Measurements from ENCODE around the gene CHMP1B.

The CHMP1B gene, protein sequence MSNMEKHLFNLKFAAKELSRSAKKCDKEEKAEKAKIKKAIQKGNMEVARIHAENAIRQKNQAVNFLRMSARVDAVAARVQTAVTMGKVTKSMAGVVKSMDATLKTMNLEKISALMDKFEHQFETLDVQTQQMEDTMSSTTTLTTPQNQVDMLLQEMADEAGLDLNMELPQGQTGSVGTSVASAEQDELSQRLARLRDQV

DNA sequence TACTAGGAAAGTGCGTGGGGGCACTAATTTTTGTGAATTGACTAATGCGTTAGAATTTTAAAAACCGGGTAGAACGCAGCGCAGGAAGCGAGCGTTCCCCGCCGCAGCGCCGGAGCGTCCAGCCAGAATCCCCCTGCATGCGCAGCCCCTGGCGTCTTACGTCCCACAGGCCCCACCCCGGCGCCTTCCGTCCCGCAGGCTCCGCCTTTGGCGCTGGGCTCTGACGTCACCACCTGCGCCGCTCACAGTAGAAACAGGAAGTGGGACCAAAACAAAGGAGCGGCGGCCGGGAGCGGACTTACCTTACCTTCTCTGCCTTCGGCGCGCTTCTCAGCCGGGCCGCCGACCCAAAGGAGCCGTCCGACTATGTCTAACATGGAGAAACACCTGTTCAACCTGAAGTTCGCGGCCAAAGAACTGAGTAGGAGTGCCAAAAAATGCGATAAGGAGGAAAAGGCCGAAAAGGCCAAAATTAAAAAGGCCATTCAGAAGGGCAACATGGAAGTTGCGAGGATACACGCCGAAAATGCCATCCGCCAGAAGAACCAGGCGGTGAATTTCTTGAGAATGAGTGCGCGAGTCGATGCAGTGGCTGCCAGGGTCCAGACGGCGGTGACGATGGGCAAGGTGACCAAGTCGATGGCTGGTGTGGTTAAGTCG, at the start of gene CHMP1B:
CHMP1B (plus strand) TSS at position 268 of the 660 bp plus-strand sequence; CDS start at position 367, 99 bp downstream.
- DNase-seq: peak; percentile 93

DNA sequence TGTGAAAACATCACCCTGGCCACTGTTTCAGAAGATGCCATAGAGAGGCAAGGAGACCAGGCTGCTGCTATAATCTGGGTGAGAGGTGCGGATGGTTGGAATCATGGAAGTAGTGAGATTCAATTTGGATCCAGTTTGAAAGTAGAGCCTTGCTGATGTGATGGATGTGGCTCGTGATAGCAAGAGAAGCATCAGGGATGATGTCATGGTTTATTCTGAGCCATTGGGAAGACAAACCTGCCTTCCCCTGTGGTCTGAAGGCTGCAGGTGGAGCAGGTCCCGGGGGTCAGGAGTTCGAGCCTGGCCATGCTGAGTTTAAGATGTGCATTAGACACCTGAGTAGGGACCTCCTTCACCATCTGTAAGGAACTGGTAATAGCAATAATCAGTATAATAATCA, 49.6 kb upstream of the CHMP1B start:
- no peak for DNase-seq

DNA sequence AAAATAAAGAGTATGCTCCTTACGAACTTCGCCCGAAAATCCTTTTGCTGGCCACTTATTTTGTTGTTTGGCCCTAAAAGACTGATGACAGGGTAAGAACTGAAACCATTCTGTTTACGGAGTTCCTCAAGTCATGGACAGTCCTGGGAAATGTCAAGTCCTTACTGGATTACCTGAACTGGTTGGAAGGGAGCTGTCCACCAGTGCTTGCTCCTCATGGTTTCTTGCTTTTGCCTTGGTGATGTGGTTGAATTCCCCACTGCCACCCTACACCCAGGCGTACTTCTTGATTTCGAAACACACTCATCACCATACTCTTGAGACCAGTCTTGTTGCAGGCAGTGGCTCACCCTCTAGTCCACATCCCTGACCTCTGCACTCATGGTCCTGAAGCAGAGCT, 49.1 kb upstream of the CHMP1B start:
- no peak for DNase-seq

DNA sequence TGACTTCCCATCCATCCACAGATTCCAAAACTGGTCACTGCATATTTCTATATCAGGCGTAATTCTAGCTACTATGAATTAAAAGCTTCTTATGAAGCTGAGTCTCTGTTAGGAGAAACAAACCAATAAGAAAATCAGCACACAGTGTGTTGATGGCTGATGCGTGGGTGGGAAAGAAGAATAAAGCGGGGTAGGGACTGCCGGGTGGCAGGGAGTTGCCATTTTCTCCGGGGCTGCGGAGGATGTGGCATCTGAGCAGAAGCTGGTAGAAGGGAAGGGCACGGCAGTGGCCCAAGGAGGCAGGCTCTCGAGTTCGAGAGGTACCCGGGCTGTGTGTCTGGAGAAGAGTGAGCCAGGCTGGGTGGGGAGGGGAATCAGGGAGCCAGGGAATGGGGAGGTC, 48.6 kb upstream of the CHMP1B start:
- DNase-seq: no peak

DNA sequence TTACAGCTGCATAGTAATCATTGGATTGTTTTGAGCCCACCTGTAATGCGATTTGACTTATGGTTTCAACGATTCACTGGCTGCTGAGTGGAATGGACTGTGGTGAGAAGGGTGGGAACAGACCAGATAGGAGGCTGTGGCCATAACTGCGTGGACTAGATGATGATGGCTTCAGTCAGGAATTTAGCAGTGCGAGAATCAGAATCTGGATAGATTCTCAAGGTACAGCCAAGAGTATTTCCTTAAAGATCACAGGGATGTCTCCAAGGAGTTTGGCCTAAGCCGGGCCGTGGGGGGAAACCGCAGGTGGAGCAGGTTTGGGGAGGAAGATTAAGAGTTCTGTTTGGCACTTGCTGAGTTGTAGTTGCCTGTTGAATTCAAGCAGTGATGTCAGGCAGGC, 44.0 kb upstream of the CHMP1B start:
- DNase-seq: no peak

DNA sequence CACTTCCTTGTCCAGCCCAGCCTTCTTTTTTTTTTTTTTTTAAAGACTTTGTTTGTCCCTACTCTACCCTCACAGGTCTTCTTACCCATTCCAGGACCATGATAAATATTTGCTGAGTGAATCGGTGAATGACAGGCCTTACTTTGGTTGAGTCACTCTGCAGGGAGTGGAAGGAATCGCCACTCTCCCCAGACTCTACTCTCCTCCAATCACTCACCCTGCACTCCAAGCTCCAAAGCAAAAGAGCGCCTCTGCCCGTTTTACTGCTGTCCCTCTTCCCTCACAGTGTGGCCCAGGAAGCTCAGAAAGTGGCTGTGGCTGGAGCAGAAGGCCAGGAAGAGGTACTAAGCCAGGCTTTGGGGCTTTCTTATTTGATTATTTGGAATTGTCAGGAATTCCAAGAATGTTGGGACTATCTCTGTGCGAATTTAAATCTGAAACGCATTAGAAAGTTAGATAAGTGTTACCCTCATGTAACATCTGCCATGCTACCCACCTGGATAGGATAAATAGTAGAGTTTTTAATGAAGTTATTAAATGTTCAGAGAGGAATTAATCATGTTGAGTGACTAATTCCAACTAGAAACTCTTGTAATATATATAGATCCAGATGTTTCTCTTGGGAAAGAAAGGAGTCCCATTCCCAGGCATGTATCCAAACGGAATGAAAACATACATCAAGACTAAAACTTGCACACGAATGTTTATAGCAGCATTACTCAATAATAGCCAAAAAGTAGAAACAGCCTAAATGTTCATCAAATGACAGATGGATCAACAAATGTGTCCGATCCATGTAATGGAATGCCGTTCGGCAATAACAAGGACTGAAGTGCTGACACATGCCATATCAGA, 43.0 kb upstream of the CHMP1B start:
- DNase-seq: no peak

DNA sequence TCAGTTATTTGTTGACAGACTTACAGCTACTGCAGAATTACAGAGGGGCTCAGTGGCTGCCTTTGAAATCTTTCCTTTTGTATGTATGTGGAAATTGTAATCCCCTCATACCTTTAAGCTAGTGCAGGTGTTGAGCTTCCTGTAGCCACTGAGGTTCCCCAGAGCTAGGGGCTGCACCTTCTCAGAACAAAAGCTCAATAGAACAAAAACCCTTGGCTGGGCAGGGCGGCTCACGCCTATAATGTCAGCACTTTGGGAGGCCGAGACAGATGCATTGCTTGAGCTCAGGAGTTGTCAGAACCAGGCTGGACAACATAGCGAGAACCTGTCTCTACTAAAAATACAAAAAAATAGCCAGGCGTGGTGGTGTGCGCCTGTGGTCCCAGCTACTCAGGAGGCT, 41.3 kb upstream of the CHMP1B start:
- no peak for DNase-seq

DNA sequence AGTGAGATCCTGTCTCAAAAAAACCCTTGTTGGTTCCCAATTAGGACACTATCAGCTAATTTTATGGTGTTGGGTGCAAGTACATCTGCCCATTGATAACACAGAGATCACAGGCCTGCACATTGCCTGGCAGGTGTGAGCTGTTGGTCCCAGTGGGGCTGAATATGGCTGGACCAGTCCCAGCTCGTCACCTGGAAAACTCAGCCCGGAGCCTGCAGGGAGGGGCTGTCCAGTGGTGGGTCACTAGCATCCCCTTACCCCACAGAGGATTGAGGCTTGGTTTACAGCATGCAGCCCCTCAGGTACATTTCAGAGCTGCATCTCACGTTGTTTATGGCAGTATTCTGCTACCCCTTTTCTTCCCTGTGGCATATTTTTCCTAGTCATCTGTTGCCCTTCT, 40.8 kb upstream of the CHMP1B start:
- DNase-seq: no peak

DNA sequence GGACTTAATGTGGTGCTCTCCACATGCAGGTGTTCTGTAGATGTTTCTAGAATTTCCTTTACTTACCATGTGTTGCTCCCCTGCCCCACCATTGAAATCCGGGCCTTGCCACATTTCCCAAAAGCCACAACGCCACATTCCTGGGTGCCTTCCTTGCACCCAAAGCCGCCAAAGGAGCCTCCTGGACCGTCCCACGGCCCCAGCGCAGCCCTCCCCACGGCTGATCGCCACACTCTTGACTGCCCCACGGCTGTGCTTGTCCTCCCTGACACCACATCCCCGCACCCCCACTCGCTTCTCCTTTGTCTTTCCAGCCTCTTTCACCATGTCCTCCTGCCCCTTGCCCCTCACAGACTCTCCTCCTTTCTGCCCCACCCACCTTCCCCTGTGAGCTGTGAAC, 40.2 kb upstream of the CHMP1B start:
- no peak for DNase-seq

DNA sequence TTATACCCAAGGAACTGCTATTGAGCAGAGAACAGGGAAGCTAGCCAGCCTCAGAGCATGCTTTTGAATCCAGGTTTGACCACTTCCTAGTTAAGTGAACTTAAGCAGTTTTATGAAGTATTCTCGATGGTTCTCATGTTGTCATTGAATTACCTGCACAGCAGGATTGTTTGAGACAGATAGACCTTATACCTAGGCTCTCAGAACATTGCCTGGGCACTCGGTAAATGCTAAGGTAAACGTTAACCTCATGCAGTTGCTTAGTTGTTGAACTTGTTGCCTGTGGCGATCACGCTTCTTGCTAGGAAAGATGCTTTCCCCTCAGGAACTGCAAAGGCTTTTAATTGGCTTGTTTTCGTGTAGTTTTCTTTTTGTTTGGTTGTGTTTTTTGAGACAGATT, 34.0 kb upstream of the CHMP1B start:
- DNase-seq: no peak

DNA sequence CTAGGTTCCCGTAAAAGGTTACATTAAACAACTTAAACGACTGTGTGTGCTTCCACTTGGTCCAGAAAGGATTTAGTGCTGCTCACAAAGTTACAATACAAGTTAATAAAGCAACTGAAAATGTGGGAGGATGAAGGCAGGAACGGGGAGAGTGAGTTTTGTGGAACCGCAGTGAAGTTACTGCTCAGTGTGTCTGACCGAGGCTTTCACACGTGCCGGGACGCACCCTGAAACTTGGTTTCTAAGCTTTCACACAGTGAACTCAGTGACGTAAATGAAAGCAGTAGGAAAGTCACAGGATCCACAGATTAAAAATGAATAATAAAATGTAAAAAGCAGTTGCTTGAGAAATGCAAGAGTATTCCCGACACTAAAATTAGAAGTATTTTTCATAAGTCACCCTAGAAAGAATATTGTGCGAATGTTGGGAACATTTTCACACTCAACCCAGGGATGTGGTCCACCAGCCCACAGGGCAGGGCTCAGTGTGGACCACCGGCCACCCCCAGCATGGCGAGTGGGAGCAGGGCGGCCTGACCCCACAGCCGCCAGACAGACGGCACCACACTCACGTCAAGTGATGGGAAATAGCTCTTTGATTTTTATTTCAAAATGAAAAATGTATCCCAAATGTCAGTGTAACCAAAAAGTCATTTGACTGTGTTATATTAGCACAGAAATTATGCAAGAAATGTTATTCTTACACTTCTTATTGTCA, 32.6 kb upstream of the CHMP1B start:
- no peak for DNase-seq

DNA sequence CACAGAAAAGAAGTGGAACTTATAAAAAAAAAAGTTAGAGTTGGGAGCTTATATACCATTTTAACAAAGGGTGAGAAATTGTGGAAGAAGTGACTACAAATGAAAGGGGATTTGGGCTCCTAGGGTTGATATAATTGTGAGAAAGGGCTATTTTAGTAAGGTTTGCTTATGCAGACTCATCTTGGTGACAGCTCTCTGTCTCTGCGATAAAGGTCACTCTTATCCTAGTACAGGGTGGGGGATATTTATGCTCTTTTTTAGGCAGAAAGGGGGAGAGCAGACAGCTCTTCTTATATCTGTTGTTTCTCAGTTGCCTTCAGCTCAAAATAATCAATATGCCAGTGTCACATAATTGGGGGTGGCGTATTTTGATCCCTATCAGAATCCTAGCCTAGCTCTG, 31.3 kb upstream of the CHMP1B start:
- no peak for DNase-seq

DNA sequence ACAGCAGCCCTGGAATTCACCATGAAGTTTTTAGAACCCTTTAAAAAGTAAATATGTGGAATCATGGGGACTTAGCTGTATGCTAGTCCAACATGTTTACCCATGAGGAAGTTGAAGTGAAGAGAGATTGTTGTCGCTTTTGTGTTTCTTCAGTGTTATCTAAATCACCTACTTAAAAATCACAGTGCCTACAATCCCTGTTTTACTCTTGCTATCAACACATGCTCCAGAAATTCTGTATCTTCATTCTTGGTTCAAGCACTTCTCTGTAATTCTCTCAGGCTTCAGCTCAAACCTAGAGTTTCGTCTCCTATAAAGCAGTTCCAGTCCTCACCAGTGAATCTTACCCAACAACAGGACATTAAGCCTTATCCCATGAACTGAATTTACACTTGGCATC, 30.5 kb upstream of the CHMP1B start:
- DNase-seq: no peak

DNA sequence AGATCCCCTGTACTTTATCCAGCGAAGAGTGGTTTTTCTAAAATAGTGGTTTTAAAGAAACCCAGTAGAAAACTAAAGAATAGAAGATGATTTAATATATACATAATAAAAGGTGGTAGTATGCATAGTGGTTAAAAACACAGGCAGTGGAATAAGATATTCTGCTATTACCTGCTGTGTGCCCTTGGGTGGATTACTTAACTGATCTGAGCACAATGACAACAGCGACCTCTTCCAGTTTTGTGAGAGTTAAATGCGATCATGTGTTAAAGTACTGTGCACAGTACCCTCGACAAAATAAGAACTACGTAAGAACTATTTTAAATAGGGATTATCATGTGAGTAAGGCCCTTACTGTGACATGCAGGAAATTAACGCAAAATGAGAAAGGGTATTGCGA, 30.0 kb upstream of the CHMP1B start:
- no peak for DNase-seq

DNA sequence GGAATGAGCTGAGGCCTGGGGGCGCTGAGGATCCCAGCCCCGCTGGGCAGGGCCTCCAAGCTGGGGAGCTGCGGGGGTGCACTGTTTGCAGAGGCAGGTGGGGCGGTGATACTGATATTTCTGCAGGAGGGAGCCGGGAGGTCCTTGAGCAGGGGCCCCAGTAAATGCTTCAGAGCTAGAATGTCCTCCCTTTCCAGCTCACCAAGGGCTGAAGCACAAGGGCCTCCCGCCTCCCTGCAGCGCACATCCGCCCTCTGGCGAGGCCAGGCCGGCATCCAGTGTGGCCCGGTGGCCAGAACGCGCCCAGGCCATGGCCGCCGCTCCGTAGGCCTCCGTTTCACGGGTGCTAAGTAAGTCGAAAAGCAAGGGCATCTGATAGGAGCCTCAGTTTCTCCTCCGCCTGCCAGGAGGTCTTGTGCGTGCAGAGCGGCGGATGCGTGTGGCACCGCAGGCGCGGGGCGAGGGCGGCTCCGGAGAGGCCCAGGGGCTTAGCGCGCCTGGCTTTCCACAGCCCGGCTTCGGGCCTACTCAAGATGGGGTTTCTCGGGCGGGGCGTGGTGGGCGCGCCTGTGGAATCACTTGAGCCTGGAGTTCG, 29.5 kb upstream of the CHMP1B start:
- DNase-seq: no peak

DNA sequence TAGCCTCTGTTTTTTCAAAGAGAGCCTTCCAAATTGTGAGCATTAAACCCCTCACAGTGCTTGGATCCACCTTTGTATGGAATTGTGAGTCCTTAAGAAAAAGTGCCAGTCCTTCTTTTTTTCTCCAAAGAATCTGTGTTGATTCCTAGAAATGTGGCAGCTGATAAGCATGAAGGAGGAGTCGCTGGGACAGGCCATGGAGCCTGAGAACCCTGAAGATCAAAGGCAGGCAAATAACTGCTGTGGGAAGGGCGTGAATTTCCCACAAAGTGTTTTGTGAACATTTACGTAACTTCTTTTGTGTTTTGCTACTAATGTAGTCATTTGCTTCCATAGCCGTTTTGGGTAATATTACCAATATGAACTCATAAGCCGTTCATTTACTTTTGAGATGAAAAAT, 27.7 kb upstream of the CHMP1B start:
- DNase-seq: no peak

DNA sequence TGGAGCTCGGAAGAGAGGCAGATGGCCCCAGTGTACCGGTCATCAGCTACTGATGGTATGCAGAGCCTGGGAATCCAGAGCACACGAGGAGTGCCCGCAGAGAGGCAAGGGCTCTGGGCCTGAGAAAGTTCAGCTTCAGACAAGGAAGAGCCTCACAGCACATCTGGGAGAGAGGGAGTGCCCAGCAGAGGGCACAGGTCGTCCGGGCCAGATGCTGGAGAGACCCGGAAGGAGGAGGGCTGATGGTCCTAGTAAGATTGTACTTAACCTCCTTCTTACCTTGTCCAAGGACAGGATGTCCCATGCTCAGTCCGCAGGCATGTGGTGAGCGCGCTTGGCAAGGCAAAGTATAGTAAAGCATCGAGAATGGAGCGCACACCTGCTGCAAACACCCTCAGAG, 24.4 kb upstream of the CHMP1B start:
- no peak for DNase-seq

DNA sequence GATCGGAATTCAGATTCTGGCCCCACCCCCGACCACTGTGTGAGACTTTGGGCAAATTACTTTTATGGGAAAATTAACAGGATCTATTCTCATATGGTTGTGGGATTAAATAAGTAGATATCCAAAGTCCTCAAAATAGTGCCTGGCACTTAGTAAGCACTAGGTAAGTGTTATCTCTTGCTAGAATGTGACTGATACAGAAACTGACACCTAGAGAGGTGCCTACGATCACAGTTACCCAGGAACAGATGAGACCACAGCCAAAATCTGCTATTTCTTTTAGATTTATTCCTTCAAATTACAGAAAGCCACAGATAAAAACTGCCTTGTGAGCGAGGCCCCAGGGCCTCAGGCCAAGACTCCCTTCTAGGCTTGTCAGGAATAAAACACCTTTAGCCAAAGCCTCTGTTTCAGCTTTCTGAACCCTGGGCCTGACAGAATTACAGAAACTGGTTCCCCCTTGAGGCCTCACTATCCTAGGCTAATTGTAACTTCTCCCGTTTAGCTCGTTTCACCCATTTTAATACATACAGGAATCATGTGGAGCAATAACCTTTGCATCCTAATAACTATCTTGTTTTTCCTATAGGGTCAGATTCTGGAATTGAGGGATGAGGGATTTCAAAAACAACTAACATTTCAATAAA, 22.3 kb upstream of the CHMP1B start:
- DNase-seq: no peak

DNA sequence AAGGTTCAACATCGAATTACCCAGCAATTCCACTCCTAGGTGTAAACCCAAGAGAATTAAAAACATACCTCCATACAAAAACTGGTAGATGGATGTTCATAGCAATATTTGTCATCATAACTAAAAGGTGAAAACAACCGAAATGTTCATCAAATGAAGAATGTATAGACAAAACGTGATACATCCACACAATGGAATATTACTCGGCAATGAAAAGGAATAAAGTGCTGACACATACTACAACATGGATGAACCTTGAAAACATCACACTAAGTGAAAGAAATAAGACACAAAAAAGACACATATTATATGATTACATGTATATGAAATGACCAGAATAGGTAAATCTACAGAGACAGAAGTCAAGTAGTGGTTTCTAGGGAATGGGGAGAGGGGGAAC, 20.6 kb upstream of the CHMP1B start:
- DNase-seq: no peak

DNA sequence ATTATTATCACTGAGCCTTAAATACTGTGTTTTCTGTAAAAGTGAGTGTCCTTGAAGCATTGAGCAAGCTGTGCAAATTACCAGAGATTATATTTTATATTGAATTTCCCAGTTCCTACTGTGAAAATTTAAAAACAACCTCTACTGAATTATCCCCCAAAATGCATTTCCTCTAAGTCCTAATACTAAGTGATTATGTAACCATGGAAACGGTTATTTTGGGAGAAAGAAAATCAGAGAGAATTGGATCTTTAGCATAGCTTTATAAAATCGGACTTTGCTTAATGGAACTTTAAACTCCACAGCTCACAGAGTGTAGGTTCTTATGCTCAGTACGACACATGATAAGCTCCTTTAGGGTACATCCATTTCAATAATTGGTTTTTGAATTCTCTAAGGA, 19.3 kb upstream of the CHMP1B start:
- no peak for DNase-seq

DNA sequence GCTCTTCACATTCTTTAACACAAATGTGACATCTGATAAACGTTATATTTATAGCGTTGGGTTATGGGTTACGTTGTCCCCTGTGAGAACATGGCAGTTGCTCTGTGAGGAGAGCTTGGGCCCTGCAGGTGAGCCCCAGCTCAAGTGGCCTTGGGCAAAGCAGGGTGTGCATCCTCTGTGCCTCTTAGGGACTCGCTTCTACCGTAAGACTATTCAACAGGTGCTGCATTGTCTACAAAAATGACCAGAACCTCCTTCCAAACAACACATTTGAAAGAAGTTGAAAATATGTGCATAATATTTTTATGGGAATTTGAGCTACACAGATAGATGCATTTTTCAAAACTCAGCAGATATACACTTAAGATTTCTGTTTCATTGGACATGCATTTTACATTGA, 16.4 kb upstream of the CHMP1B start:
- DNase-seq: no peak

DNA sequence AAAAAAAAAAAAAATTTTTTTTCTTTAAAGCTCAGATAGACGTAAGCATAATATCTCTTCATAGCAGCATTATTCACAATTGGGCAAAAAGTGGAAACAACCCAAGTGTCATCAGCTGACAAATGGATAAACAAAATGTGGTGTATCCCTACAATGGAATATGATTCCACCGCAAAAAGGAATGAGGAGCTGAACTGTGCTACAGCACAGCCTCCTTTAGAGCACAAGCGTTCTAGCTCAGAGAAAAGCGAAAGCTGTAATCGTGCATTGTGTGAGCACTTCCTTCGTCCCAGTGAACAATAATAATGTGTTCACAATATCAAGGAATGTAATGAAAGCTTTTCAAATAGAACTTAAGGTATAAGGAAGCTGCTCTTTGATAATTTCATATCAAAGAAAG, 11.7 kb upstream of the CHMP1B start:
- DNase-seq: no peak

DNA sequence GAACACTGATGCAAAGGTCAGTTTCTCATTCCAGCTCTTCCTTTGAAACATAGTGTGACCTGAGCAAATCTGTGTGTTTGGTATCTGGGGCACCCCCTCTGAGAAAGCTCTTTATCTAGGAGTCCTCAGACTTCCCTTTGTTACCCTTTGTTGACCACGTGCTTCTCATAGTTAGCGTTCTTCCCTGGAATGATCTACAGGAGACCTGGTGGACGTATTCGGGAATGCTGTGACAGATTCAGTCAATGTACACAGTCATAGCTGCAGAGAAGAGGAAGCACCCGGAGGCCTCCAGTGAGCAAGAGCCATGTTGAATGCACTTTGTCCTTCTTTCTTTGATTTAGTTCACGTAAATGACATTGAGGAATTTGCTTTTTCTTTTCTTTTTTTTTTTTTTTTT, 10.7 kb upstream of the CHMP1B start:
- no peak for DNase-seq
